Spleen (tissue), 7 donors: ENCODE measurements around the gene RUNDC1.

Source experiments
- POLR2A ChIP-seq, 3 donors: fragments of 450-650 bp; IDR thresholded peaks; one replicate each; pipeline ENCODE4 v1.5.1; 2017; ENCODE audit warnings: antibody characterized with exemption in 3 of 3, mild to moderate bottlenecking in 1 of 3
- TF ChIP-seq, protein P1 (sequence below), 11 experiments: fragments of 200-600 bp in 7 of 11; fragments of 450-650 bp in 4 of 11; sonication (generic) in 4 of 11; IDR thresholded peaks in 8 of 11; conservative IDR thresholded peaks in 3 of 11; 1 replicate in 7 of 11; 2 replicates in 4 of 11; pipeline versions ENCODE4 v1.4.0 to v1.8.0; 2016 to 2021; ENCODE audit warnings: antibody characterized with exemption in 11 of 11, inconsistent platforms in 4 of 11, mild to moderate bottlenecking in 1 of 11
- donor health status: DM: no; HTN: no; CAD: no; lungs with moderate emphysema.
- donor health status: DM: no; HTN: no; CAD: no.
- donor health status: DM: no; HTN: no; CAD: no.

DNA sequence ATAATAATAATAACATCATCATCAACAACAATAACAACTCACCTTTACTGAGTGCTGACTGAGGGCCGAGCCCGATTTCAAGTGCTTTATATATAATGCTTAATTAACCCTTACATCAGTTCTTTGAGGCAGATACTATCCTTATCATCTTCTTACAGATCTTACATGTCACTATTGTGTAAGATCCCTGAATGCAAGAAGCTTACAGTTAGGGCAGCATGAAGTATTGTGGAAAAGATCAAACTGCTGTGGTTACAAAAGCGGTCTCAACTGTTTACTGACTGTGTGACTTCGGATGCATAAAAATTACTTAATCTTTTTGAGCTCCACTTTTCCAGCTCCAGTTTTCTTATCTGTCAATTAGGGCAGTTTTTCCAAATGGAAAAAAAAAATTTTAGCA is 38.6 kb downstream of the RUNDC1 start:
- TF ChIP-seq, protein P1, sequence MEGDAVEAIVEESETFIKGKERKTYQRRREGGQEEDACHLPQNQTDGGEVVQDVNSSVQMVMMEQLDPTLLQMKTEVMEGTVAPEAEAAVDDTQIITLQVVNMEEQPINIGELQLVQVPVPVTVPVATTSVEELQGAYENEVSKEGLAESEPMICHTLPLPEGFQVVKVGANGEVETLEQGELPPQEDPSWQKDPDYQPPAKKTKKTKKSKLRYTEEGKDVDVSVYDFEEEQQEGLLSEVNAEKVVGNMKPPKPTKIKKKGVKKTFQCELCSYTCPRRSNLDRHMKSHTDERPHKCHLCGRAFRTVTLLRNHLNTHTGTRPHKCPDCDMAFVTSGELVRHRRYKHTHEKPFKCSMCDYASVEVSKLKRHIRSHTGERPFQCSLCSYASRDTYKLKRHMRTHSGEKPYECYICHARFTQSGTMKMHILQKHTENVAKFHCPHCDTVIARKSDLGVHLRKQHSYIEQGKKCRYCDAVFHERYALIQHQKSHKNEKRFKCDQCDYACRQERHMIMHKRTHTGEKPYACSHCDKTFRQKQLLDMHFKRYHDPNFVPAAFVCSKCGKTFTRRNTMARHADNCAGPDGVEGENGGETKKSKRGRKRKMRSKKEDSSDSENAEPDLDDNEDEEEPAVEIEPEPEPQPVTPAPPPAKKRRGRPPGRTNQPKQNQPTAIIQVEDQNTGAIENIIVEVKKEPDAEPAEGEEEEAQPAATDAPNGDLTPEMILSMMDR (IDR thresholded peaks at IDR 0.05 in 8 of 11, conservative IDR thresholded peaks at IDR 0.05 in 3 of 11), result no peak
- no peak for TF ChIP-seq POLR2A (IDR thresholded peaks at IDR 0.05)
